Amniotic epithelial cell (primary cell): ENCODE data around the gene ACAP2.

Experiments used
- DNase-seq: peaks from one replicate; pipeline ENCODE4 v3.0.0-alpha.2; 2010; ENCODE audit warnings: low read depth

The ACAP2 gene

DNA sequence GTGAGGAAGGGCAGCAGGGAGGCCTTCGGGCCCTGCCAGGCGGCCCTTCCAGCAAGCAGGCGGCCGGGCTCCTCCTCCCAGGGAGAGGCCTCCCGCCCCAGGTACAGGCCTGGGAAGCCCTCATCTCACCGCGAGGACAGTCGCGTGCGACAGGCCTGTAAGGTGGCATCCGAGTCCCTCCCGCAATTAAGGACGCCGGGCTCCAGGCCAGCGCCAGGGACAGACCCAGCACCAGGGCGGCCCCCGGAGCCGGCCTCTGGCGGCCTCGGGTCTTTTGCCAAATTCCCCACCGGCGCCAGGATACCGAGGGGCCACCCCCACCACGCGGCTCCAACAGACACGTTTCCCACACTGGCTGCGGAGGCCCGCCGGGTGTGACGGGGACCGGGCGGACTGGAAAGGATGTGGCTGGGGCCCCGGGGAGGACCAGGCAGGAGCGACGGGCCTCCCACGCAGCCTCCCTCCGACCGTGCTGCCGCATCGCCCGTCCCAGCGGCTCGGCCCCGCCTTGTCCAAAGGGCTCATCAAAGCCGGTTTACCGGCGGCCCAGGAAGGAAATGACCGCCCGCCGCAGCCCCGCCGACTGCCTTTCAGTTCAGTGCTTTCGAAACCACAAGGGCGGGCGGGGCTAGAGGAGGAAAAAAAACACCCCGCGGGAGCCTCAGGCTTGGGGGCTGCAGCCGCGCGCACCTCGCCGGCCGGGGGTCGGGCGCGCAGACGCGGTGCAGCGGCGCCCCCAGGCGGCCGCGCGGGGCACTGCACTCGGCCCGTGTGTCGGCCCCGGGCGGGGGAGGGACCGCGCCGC is 183.1 kb downstream of the ACAP2 start:
- DNase-seq: peak; percentile 88

DNA sequence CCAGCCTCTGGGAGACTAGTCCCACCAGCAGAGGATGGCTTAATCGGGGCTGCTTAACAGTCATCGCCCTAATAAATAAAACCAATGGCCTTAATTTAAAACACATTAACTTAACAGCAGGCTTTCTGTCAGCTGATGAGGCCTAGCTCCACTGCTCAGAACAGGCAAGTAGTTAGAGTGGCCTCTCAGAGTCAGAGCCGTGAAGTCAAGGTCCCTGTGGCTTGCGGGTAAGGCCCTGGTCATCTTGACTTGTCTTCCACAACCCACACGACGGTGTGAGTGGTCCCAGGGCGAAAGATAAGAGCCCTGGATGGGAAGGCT is 183.7 kb downstream of the ACAP2 start:
- DNase-seq: peak; percentile 65

DNA sequence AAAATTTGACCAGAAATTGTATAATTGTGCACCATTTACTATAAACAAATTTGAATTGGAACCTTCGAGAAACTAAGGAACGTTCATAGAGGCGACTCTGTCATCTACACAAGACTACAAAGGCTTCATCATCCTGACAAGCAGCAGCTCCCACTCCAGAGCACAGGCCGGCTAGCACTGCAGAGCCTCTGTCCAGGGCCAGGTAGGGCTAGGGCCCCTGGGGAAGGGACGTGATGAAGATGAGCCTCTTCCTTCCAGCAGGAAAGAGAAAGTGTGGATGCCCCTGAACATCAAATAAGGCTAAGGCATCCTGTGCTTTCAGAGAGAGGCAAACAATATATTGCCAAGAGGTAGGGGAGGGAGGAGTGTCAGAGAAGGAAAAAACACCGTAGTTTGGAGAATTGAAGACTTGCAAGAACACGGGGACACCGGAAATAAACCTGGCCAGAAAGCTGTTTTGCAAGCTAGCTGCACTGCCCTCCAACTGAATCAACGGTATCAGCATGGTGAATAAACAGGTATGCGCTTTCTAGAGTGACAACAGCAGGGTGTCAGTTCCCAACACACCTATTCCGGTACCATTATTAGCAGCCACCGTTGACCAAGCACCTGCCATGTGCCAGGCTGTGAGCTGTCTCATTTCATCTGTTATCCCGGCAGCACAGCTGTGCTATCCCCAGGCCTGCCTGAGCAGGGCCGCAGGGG is 184.2 kb downstream of the ACAP2 start:
- no peak for DNase-seq

DNA sequence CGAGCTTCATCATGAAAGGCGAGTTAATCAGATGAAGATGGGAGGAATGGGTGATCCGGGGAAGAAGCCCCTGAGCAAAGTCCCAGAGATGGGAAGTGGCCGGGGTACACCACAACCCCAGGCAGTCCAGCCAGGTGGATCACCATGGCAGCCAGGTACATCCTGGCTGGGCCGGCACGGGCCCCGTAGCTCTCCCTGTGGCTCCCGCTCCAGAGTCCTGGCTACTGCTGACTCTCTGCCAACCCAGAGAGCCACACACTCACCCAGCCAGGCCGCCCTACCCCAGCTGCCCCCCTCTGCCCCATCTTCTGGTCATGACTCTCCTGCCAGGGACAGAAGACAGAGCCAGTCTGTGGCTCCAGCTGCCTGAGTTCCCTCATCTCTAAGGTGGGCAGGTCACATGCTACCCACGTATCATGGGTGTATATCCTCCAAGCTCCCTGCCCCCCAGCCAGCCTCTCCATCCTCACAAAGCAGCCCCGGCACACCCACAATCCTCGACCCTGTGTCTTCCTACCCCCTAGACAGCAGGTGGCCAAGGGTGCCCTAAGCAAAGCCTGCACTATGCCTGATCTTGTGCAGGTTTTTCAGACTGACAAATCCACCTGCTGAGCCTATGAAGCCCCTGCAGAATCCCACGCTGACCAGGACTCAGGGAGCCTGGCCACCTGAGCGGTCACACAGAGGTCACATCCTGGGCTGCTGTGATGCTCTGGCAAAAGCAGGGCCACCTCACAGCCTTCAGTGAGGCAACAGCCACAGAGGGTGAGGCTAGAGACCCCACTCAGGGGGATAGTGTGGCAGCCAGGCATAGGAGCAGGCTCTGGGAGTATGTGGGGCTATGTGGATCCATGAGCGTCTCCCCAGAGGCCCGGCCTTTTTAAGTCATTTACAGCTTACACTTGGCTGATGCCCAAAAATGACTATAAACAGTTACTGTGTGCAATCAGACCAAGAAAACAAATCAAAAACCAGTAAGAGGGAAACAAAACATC is 185.1 kb downstream of the ACAP2 start:
- no peak for DNase-seq

DNA sequence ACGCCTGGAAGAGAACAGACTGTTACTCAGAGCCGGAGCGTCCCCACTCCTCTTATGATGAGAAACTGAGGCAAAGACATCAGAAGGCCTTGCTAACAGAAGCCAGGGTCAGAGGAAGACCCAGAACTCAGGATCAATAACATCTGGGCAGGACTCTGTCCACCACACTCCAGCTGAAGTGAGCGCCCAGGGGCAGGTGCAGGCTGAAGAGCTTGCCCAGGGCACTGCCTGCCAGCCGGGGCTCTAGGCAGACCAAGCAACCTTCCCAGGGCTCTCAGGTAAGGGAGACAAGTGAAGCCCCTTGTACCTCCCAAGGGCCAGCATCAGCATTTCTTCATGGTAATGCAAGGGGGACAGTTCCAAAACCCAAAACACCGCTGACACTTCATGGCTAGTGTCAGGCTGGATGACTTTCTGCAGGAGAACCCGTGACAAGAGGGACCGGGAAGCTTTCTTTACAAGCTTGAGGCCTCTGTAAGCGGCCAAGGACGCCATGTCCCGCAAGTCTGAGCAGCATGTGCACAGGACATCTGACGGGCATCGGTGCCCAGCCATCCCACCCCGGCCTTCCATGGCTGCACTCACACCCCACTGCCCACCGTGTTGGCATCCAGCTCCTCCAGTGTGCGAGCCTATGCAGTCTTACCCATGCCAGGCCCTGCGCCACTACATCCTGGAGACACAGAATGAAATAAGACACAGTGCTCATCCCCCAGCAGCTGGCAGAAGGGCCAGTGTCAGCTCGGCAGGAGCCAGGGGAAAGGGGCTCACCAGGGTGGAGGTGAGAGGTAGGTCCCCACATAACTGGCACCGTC is 186.0 kb downstream of the ACAP2 start:
- DNase-seq: no peak

DNA sequence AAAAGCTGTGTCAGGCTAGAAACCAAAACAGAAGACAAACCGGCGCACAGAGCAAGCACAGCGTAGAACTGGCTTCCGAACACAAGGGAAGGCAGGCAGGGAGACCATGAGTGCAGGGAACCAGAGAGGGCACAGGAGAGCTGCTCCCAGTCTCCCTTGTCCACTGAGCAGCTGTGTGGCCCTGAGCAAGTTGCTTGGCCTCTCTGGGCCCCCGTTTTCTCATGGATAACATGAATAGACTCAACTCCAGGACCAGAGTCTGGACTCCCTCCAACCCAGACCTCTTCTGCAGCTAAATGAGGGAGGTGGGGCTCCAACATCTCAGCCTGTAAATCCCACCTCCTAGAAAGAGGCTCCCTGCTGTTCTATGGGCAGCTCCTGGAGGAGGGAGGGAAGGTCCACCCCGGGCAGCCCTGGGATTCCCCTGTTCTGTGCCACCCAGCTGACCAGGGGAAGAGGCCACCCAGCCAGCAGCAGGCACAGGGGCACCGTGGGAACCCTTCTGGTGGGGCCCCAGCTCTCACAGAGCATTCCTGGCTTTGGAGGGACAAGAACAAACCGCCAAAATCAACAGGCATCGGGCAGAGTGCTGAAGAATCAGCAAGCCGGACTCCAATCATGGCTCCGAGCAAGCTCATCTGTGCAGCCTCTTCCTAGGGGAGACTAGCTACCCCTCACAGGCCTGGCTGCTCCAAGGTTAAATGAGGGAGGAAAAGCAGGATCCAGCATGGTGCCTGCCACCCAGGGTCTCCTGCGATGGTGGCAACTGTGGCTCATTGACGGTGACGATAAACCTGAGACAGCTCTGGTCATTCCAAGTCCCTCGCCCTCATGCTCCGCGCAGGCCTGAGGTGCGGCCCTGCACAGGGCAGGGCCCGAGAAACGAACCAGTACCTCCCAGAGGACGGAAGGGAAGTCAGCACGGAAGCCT is 187.0 kb downstream of the ACAP2 start:
- DNase-seq: no peak

DNA sequence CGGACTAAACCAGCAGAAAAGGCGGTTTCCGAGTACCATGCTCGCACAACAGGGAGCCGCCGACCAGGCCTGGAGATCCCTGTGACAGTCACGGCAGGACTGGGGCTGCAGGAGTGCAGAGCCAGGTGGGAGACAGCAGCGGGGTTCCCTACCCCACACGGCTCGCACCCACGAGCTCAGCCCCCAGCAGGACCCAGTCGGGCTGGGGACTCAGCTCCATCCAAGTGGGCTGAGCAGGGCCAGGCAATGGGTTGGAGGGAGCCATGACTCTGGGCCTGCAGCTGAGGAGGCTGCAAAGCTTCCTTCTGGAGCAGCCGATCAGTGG is 187.7 kb downstream of the ACAP2 start:
- DNase-seq: no peak

DNA sequence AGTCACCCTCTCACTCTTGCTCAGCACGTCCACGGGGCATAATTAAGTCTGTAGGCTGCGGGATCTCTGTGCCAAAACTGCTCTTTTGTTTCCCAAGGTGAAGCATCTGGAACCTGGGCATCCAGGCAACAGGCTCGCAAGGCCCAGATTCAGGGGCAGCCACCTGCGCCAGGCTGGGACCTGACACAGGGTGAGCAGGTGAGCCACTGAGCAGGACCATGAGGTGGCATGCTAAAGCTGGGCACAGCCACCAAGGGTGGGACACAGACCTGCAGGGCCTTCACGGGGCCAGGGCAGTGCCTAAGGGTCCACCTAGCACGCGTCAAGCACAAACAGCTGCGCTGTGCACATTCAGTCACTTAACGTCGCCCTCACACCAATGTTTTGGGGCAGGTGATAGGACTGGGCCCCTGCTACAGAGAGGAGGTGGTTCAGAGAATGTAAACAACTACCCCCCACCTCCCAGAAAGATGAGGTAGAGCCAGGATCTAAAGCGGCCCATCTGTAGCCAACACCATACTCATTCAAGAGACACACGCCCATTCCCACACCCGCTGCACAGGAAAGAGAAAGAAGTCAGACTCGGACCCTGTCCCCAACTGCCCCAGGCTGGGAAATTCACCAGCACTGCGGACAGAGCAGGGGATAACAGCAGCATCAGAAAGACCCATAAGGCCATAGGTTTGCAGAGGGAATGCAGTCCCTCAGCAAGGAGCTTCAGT is 188.2 kb downstream of the ACAP2 start:
- no peak for DNase-seq

DNA sequence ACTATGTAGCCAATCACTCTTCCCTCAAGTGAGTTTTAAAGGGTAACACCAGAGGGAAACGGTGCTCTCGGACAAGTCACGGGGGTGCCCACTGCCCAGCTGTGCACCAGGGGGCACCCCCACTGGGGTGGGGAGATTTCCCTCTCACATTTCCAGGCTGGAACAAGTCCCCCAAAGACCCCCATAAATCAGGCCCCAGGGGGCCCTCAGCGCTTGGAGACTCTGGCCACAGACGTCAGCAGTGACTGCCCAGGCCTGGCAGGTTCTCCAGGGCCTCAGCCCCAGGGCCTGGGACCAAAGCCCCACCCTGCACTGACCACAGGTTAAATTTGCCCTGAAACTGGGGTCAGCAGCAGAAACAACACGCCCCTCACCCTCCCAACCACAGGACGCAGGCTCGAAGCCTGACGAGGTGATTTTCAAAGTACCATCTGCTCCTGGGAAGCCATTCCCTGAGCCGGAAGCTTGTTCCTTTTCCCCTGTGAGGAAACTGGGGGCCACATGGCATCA is 188.8 kb downstream of the ACAP2 start:
- DNase-seq: no peak

DNA sequence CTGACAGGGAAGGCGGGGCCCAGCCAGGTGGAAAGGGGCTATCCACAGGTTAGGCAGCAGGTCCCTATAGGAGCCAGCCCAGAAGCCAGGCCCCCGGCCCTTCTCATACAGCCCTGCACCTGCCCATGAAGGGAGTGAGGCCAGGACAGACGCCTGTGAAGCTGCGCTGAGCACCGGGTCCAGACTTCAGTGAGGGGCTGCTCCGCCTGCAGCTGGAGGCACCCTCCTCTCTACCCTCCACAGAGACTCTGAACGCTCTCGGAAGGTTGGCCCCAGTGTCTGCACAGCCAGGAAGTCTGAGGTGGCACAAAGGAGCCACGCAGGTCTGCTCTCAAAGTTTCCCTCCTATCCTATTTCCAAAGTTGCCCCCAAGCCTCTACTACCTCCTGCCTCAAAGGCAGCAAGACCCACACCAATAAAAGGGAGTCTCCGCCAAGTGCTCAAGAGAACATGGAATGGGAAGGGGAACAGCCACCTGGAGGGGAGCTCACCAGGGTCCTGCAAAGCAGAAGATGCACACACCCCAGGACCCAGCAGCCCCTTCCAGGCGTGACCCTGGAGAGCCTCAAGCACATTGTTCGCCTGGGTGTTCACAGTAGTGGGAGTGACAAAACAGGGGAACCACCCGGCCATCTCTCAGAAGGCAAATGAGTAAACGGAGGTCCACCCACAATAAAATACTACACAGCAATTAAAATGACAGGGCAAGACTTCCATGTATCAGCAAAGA is 191.3 kb downstream of the ACAP2 start:
- DNase-seq: no peak

DNA sequence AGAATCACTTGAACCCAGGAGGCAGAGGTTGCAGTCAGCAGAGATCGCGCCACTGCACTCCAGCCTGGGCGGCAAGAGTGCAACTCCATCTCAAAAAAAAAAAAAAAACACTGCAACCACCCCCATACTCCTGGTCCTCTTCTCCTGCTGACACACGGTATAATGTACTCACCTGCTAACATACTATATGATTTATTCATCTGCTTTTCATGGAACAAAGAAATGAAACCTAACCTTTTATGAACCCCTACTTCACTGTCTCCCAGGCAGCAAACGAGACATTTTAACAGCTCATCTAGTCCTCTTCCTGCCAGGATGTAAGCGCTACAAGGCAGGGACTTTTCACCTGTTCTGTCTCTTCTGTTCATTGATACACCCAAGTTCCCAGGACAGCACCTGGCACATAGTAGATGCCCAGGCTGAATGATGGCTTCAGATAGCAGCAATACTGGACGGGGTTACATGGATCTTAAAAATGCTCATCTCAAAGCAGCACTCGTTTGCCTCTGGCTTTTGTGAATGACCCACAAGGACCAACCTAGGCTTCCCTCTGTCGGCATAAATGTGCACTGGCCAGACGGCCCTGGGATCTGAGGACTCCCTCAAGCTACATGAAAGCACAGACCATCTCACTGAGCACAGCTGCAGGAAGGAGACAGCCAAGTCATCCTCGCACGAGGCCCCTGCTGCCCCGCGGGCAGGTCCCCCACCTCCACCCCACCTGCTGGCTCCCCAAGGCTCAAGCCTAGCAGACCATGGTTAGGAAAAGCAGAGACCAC is 192.2 kb downstream of the ACAP2 start:
- DNase-seq: peak; percentile 29

DNA sequence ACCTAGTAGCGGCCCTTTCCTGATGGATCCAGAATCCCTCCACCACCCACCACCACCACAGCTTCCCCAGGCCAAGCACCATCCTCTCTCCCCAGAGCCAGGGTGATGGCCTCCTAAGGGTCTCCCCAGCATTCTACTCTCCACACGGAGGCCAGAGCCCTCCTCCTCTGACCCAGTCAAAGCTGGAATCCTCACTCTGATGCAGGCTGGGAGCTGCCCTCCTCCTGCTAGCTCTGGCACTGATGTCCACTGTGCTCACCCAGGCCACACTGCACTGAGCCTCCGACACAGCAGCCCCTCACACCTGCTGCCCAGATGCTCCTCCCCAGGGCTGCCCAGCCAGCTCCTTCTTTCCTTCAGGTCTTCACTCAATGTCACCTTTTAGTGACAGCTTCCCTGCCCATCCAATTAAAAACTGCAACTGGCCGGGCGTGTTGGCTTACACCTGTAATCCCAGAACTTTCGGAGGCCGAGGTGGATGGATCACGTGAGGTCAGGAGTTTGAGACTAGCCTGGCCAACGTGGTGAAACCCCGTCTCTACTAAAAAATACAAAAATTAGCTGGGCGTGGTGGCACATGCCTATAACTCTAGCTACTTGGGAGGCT is 192.9 kb downstream of the ACAP2 start:
- DNase-seq: no peak

DNA sequence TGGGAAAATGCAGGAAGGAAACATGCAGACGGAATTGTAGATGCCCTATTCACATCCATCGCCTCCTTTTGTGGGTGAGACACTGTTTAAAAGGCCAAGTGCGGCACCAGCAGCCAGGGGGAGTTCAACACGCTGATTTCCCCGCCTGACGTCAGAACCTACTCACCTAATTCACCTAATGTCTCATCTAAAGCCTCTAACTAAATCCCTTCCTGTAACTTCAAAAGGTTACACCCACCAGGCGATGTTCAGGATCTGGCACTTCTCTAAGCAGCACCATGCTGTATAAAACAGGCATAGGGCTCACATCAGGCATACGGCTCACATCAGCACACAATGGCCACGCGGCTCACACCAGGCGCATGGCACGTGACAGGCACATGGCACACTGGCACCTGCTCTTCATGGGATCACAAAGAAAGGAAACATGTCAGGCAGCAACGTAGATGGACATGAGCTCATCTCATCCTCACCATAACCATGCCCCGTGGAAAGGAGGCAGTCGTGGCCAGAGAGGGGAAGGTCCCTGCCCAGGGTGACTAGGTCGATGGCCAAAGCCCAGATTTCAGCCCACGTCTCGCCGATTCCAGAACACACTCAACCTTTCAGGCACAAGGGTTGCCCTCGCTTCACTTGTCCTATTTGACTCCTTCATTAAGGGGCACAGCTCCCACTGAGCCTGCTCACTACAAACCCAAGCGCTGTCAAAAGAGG is 193.6 kb downstream of the ACAP2 start:
- no peak for DNase-seq

DNA sequence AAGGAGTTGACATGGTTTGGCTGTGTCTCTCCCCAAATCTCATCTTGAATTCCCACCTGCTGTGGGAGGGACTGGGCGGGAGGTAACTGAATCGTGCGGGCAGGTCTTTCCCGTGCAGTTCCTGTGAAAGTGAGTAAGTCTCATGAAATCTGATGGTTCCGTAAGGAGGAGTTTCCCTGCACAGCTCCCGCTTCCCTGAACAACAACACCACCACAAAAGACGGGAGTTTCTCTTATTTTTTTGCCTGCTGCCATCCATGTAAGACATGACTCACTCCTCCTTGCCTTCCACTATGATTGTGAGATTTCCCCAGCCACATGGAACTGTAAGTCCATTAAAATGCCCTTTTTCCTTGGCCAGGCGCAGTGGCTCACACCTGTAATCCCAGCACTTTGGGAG is 194.5 kb downstream of the ACAP2 start:
- peak; percentile 28 for DNase-seq

DNA sequence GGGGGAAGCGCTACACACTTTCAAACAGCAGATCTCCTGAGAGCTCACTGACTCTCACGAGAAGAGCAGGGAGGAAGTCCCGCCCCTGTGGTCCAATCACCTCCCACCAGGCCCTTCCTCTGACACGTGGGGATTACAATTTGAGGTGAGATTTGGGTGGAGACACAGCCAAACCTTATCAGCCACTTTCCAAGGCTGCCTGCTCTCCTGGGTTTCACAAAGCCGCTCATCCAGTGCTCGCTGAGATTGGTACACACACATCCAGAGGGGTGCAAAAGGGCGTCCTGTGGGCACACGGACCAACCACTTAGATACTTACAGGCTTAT is 195.0 kb downstream of the ACAP2 start:
- no peak for DNase-seq

DNA sequence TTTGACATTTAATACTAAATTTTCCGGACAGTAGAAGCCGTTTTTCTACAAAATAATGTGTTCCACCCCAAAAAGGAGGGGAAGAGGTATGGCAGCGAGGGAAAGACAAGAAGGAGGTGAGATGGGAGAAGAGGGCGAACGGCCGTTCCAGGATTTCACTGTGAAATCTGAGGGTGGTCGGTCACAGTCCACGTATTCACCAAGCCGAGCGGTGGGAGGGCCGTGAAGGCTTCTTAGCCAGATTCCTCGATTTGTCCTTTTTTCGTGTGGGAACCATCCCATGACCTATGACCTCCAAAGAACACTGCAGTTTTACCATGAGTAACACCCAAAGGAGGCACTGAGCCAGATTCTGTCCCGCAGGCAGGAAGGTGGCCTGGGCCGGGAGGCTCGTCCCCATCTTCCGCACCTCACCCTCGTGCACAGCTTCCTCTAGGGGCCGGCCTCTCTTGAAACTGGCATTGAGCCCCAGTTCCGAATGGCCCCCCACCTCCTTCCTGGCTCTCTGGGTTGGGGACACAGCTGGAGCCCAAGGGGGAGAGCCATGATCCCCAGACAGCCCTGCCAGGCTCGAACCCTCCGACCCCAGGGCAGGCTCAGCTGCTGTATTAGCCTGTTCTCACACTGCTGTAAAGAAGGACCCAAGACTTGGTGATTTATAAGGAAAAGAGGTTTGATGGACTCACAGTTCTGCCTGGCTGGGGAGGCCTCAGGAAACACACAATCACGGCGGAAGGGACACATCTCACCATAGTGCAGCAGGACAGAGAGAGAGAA is 195.5 kb downstream of the ACAP2 start:
- DNase-seq: no peak

DNA sequence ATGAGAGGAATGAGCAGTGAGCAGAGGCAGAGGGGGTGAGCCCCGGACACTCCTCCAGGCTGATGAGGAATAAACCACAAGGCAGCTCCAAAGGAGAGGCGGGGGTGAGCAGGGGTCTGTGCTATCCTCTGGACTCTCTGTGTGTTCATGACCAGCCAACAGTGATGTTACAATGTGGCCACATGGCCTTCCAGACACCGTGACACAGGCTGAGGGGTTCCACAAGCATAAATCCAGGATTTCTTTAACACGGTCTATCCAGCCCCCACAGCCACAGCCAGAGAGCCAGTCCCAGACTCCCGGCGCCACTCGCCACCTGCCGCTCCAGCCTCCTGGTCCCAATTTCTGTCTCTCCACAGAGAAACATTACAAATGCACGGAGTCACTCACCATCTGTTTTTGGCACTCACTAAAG is 196.2 kb downstream of the ACAP2 start:
- no peak for DNase-seq
